WTC11 (cell line): Measurements from ENCODE around the gene PAMR1. TPM values are rescaled to one million over a fixed set of nuclear protein-coding genes. Genes with fewer than 3 reads are reported as not detected.

Experiments
- ATAC-seq: fragments of 200-7000 bp; cut with Tn5 transposase; 2 replicates; pipeline ENCODE4 v1.10.0; 2021; ENCODE audit warnings: mild to moderate bottlenecking, moderate library complexity
- CTCF ChIA-PET: fragments of 300-600 bp; sonication (Branson Sonifier 250); formaldehyde crosslinking; loops from one replicate; lab custom pipeline; 2021; ENCODE audit warnings: antibody characterized with exemption; lab: Charles Lee
- POLR2A ChIA-PET: fragments of 350-600 bp; sonication (Branson Sonifier 250); formaldehyde crosslinking; loops from one replicate; lab custom pipeline; 2021; ENCODE audit warnings: antibody characterized with exemption; lab: Charles Lee
- DNase-seq: peaks from one replicate; pipeline ENCODE4 v3.0.0; 2021; ENCODE audit warnings: low spot score
- H3K27ac Mint-ChIP-seq: 2 replicates; pipeline ENCODE4 v1.8.0; 2021; ENCODE audit warnings: mixed read lengths
- H3K27me3 Mint-ChIP-seq: 2 replicates; pipeline ENCODE4 v1.8.0; 2021; ENCODE audit warnings: low read depth, mild to moderate bottlenecking, moderate library complexity, mixed read lengths
- H3K36me3 Mint-ChIP-seq: 2 replicates; pipeline ENCODE4 v1.8.0; 2021; ENCODE audit warnings: mixed read lengths
- H3K4me1 Mint-ChIP-seq: 2 replicates; pipeline ENCODE4 v1.8.0; 2022; ENCODE audit warnings: mixed read lengths
- H3K4me3 Mint-ChIP-seq: 2 replicates; pipeline ENCODE4 v1.8.0; 2021; ENCODE audit warnings: mild to moderate bottlenecking, moderate library complexity, mixed read lengths
- H3K9me3 Mint-ChIP-seq: 2 replicates; pipeline ENCODE4 v1.8.0; 2021; ENCODE audit warnings: mixed read lengths
- ELF4 ChIP-seq: sonication (generic); formaldehyde crosslinking; IDR thresholded peaks from 2 replicates; pipeline ENCODE4 v1.8.1; 2022; ENCODE audit warnings: low read depth, mild to moderate bottlenecking, moderate library complexity, missing genetic modification reagents
- GABPB1 ChIP-seq: sonication (generic); formaldehyde crosslinking; IDR thresholded peaks from 2 replicates; pipeline ENCODE4 v1.8.1; 2023; ENCODE audit warnings: mild to moderate bottlenecking, missing genetic modification reagents
- IRF2 ChIP-seq: sonication (generic); formaldehyde crosslinking; IDR thresholded peaks from 2 replicates; pipeline ENCODE4 v1.8.0; 2022; ENCODE audit warnings: low read depth, missing genetic modification reagents, borderline replicate concordance
- MLX ChIP-seq: sonication (generic); formaldehyde crosslinking; IDR thresholded peaks from 2 replicates; pipeline ENCODE4 v1.8.1; 2023; ENCODE audit warnings: mild to moderate bottlenecking, missing genetic modification reagents, moderate library complexity
- NFE2L1 ChIP-seq: sonication (generic); formaldehyde crosslinking; IDR thresholded peaks from 2 replicates; pipeline ENCODE4 v1.8.1; 2023; ENCODE audit warnings: missing genetic modification reagents
- NFYB ChIP-seq: sonication (generic); formaldehyde crosslinking; conservative IDR thresholded peaks from 2 replicates; pipeline ENCODE4 v1.8.0; 2022; ENCODE audit warnings: low read depth, missing genetic modification reagents
- NR1H2 ChIP-seq: sonication (generic); formaldehyde crosslinking; IDR thresholded peaks from 2 replicates; pipeline ENCODE4 v1.9.0; 2021; ENCODE audit warnings: mild to moderate bottlenecking, moderate library complexity, missing genetic modification reagents
- NR3C1 ChIP-seq: sonication (generic); formaldehyde crosslinking; conservative IDR thresholded peaks from 2 replicates; pipeline ENCODE4 v1.8.1; 2023; ENCODE audit warnings: low read depth, mild to moderate bottlenecking, missing genetic modification reagents
- SMAD4 ChIP-seq: sonication (generic); formaldehyde crosslinking; IDR thresholded peaks from 2 replicates; pipeline ENCODE4 v1.8.0; 2022; ENCODE audit warnings: mild to moderate bottlenecking, missing genetic modification reagents
- TCF7 ChIP-seq: sonication (generic); formaldehyde crosslinking; IDR thresholded peaks from 2 replicates; pipeline ENCODE4 v1.8.0; 2022; ENCODE audit warnings: mild to moderate bottlenecking, low read depth, missing genetic modification reagents, moderate library complexity
- ZNF416 ChIP-seq: fragments of 250-450 bp; sonication (Bioruptor Pico); IDR thresholded peaks from 2 replicates; pipeline ENCODE4 v1.9.0; 2021; ENCODE audit warnings: mild to moderate bottlenecking, inconsistent platforms
- ZNF532 ChIP-seq: fragments of 250-450 bp; sonication (Bioruptor Pico); IDR thresholded peaks from 2 replicates; pipeline ENCODE4 v1.9.0; 2021; ENCODE audit warnings: mild to moderate bottlenecking, borderline replicate concordance
- total RNA-seq: library from RNA; stranded (reverse); gene quantifications from 3 replicates; pipeline ENCODE4 v1.2.3, GENCODE V29; 2021
- TF ChIP-seq, protein P1 (sequence below): sonication (generic); formaldehyde crosslinking; IDR thresholded peaks from 2 replicates; pipeline ENCODE4 v1.8.1; 2022; ENCODE audit warnings: missing genetic modification reagents, borderline replicate concordance
- TF ChIP-seq, protein P2 (sequence below): sonication (generic); formaldehyde crosslinking; IDR thresholded peaks from 2 replicates; pipeline ENCODE4 v1.8.0; 2023; ENCODE audit warnings: missing genetic modification reagents, mild to moderate bottlenecking, borderline replicate concordance

The PAMR1 gene
- total RNA-seq, 1 experiment from 2014 or later = 3.2 TPM

DNA sequence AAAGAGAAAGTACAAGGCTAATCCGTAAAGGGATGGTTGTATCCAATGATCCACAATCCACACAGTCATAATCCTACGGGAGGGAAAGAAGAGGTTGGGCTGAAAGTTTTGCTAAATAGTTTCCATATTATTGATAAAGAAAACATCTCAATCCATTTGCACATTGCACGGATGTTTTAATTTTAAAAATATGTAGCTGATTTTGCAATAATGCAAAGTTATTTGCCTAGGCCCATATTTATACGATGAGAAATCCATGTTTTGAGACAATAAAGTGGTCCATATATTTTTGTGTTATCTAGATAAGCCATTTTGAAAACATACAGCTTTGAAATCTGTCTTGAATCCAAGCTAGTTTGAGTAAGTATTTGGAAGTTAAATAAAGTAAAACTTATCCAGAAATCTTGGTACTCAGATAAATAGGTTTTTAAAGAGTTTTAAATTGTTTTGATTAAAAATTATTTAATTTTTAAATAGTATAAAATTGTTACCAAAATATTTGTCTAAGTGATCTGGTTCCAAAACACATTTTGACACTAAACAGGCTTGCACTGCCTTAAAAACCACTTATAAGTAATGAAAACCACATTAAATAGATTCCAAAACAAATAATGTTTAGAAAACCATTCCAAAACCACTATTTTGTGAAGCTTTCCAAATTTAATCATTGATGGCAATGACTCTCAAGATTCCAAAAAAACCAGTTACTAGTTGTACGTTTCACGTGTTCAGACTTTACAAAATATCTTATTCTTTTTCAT is 38.2 kb upstream of the PAMR1 start:
- H3K36me3 Mint-ChIP-seq = peaks cover 2% of the 10 kb centered on the region; the same call in 1 of the 2 replicates
- peaks cover 29% of the 10 kb centered on the region for H3K4me1 Mint-ChIP-seq
- CTCF ChIA-PET = interaction anchor here (1.2 kb wide), 1 partner anchor 258 kb away, joined by 4 read pairs; no protein-coding TSS in a partner anchor
- H3K27me3 Mint-ChIP-seq = peaks cover 3% of the 10 kb centered on the region; the same call in 1 of the 2 replicates
- H3K27ac Mint-ChIP-seq = no peak overlapping the region
- DNase-seq (no peak), ATAC-seq (no peak)
- H3K4me3 Mint-ChIP-seq = no peak overlapping the region
- no peak for TF ChIP-seq ZNF416 (CRISPR knock-in tag)
- no peak for TF ChIP-seq ZNF532 (CRISPR knock-in tag)
- no peak for TF ChIP-seq NR1H2 (CRISPR knock-in tag)
- TF ChIP-seq, protein P1, sequence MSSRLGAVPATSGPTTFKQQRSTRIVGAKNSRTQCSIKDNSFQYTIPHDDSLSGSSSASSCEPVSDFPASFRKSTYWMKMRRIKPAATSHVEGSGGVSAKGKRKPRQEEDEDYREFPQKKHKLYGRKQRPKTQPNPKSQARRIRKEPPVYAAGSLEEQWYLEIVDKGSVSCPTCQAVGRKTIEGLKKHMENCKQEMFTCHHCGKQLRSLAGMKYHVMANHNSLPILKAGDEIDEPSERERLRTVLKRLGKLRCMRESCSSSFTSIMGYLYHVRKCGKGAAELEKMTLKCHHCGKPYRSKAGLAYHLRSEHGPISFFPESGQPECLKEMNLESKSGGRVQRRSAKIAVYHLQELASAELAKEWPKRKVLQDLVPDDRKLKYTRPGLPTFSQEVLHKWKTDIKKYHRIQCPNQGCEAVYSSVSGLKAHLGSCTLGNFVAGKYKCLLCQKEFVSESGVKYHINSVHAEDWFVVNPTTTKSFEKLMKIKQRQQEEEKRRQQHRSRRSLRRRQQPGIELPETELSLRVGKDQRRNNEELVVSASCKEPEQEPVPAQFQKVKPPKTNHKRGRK (CRISPR knock-in tag) = no peak
- TF ChIP-seq ELF4 (CRISPR knock-in tag) = no peak
- TF ChIP-seq MLX (CRISPR knock-in tag) = no peak
- TF ChIP-seq IRF2 = no peak
- TF ChIP-seq TCF7 (CRISPR knock-in tag) = no peak
- no peak for TF ChIP-seq GABPB1
- TF ChIP-seq NFE2L1 (CRISPR knock-in tag) = no peak
- TF ChIP-seq, protein P2, sequence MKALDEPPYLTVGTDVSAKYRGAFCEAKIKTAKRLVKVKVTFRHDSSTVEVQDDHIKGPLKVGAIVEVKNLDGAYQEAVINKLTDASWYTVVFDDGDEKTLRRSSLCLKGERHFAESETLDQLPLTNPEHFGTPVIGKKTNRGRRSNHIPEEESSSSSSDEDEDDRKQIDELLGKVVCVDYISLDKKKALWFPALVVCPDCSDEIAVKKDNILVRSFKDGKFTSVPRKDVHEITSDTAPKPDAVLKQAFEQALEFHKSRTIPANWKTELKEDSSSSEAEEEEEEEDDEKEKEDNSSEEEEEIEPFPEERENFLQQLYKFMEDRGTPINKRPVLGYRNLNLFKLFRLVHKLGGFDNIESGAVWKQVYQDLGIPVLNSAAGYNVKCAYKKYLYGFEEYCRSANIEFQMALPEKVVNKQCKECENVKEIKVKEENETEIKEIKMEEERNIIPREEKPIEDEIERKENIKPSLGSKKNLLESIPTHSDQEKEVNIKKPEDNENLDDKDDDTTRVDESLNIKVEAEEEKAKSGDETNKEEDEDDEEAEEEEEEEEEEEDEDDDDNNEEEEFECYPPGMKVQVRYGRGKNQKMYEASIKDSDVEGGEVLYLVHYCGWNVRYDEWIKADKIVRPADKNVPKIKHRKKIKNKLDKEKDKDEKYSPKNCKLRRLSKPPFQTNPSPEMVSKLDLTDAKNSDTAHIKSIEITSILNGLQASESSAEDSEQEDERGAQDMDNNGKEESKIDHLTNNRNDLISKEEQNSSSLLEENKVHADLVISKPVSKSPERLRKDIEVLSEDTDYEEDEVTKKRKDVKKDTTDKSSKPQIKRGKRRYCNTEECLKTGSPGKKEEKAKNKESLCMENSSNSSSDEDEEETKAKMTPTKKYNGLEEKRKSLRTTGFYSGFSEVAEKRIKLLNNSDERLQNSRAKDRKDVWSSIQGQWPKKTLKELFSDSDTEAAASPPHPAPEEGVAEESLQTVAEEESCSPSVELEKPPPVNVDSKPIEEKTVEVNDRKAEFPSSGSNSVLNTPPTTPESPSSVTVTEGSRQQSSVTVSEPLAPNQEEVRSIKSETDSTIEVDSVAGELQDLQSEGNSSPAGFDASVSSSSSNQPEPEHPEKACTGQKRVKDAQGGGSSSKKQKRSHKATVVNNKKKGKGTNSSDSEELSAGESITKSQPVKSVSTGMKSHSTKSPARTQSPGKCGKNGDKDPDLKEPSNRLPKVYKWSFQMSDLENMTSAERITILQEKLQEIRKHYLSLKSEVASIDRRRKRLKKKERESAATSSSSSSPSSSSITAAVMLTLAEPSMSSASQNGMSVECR (CRISPR knock-in tag) = no peak
- no peak for TF ChIP-seq NR3C1 (CRISPR knock-in tag)
- TF ChIP-seq SMAD4 (CRISPR knock-in tag) = no peak
- no peak for TF ChIP-seq NFYB (CRISPR knock-in tag)
- H3K9me3 Mint-ChIP-seq = peaks cover 3% of the 10 kb centered on the region
- POLR2A ChIA-PET = no interaction called here
